GM12878 (cell line): ENCODE measurements around the gene ZNF423. TPM values are rescaled to one million over a fixed set of nuclear protein-coding genes. Genes with fewer than 3 reads are reported as not detected.

Experiments
- ATAC-seq: fragments of 200-7000 bp; cut with Tn5 transposase; 3 replicates; pipeline ENCODE4 v1.9.1; 2020; ENCODE audit warnings: mild to moderate bottlenecking, moderate library complexity
- BruUV-seq: library from RNA; stranded (reverse); fragments of 400-500 nt; replicated peaks from 2 replicates; lab custom pipeline; 2021; lab: Mats Ljungman, UMichigan
- CTCF ChIA-PET: fragments of 300-600 bp; sonication (Branson Sonifier 250); formaldehyde crosslinking; extraction: SDS; loops from one replicate; lab custom pipeline; 2021; ENCODE audit warnings: inconsistent platforms; lab: Yijun Ruan, JAX
- POLR2A ChIA-PET: fragments of 350-600 bp; formaldehyde crosslinking; extraction: SDS; loops from one replicate; lab custom pipeline; 2021; ENCODE audit warnings: inconsistent platforms; lab: Charles Lee
- RAD21 ChIA-PET: fragments of 300-600 bp; sonication (Branson Sonifier 250); formaldehyde crosslinking; loops from one replicate; lab custom pipeline; 2023; ENCODE audit warnings: antibody characterized with exemption; ENCODE audit not compliant: unreplicated experiment; lab: Charles Lee
- SMC1A ChIA-PET: fragments of 300-600 bp; sonication (Branson Sonifier 250); formaldehyde crosslinking; loops from one replicate; lab custom pipeline; 2023; ENCODE audit not compliant: unreplicated experiment, uncharacterized antibody; lab: Charles Lee
- DNase-seq: peaks from one replicate; pipeline ENCODE4 v3.0.0-alpha.2; 2011; ENCODE audit warnings: low read depth, low spot score
- FAIRE-seq: peaks from 3 replicates; lab custom pipeline; 2011; peaks lifted over from hg19 to GRCh38; lab: Jason Lieb, UNC
- H2AFZ ChIP-seq: 2 replicates; pipeline ENCODE4 v1.6.0; 2011; ENCODE audit warnings: low read depth, low read length, control low read depth; ENCODE audit not compliant: control insufficient read depth
- H3K27ac ChIP-seq: 2 replicates; pipeline ENCODE4 v1.5.1; 2011; ENCODE audit warnings: control low read depth; ENCODE audit not compliant: control insufficient read depth, insufficient read depth
- H3K27me3 ChIP-seq, 2 experiments: replicated peaks in 1 of 2; 2 replicates each; pipeline versions ENCODE4 v1.6.0 to v1.6.1; 2011; ENCODE audit warnings: low read length in 1 of 2; ENCODE audit not compliant: control insufficient read depth in 2 of 2, insufficient read depth in 2 of 2
- H3K36me3 ChIP-seq, 2 experiments: 2 replicates each; pipeline ENCODE4 v1.5.1; 2011; ENCODE audit warnings: low read length in 1 of 2; ENCODE audit not compliant: control insufficient read depth in 2 of 2, insufficient read depth in 2 of 2
- H3K4me1 ChIP-seq: 2 replicates; pipeline ENCODE4 v1.6.1; 2011; ENCODE audit warnings: mild to moderate bottlenecking, low read length, moderate library complexity, mixed read lengths; ENCODE audit not compliant: control insufficient read depth, insufficient read depth
- H3K4me2 ChIP-seq: 2 replicates; pipeline ENCODE4 v1.6.0; 2011; ENCODE audit warnings: control low read depth; ENCODE audit not compliant: control insufficient read depth, insufficient read depth
- H3K4me3 ChIP-seq: fragments of 200-600 bp; sonication (generic); 2 replicates; pipeline ENCODE4 v1.5.1; 2016
- H3K79me2 ChIP-seq: 2 replicates; pipeline ENCODE4 v1.6.0; 2011; ENCODE audit warnings: low read length; ENCODE audit not compliant: control insufficient read depth, insufficient read depth
- H3K9ac ChIP-seq: 2 replicates; pipeline ENCODE4 v1.8.0; 2011; ENCODE audit warnings: low read length, control low read depth, mixed read lengths; ENCODE audit not compliant: control insufficient read depth, insufficient read depth
- H3K9me3 ChIP-seq: replicated peaks from 3 replicates; pipeline ENCODE4 v1.5.1; 2011; ENCODE audit warnings: mild to moderate bottlenecking, low read length; ENCODE audit not compliant: control insufficient read depth, insufficient read depth
- H4K20me1 ChIP-seq: 2 replicates; pipeline ENCODE4 v1.6.0; 2011; ENCODE audit not compliant: control insufficient read depth, insufficient read depth
- BMI1 ChIP-seq: fragments of 450-650 bp; IDR thresholded peaks from 2 replicates; pipeline ENCODE4 v1.6.1; 2016; ENCODE audit warnings: mild to moderate bottlenecking, moderate library complexity, borderline replicate concordance
- CEBPZ ChIP-seq: fragments of 150-350 bp; IDR thresholded peaks from 2 replicates; pipeline ENCODE4 v1.6.1; 2016; ENCODE audit warnings: low read depth, low read length
- CTCF ChIP-seq, 3 experiments: IDR thresholded peaks in 2 of 3; conservative IDR thresholded peaks in 1 of 3; 2 replicates each; pipeline ENCODE4 v1.5.1; 2011; ENCODE audit warnings: low read depth in 3 of 3, low read length in 3 of 3, mild to moderate bottlenecking in 3 of 3, control low read depth in 2 of 3, moderate library complexity in 2 of 3, inconsistent platforms in 1 of 3, mixed read lengths in 1 of 3; ENCODE audit not compliant: control insufficient read depth in 2 of 3, insufficient read depth in 1 of 3; ENCODE audit errors: extremely low read depth in 1 of 3
- ELK1 ChIP-seq: IDR thresholded peaks from 2 replicates; pipeline ENCODE4 v1.6.1; 2012; ENCODE audit warnings: low read depth, low read length, improper control_type of control experiment
- FOS ChIP-seq: IDR thresholded peaks from 3 replicates; pipeline ENCODE4 v1.6.1; 2011; ENCODE audit warnings: borderline replicate concordance; ENCODE audit not compliant: insufficient read length; ENCODE audit errors: extremely low read depth
- MXI1 ChIP-seq: fragments of 150-350 bp; IDR thresholded peaks from 2 replicates; pipeline ENCODE4 v1.6.1; 2011; ENCODE audit warnings: low read depth, mild to moderate bottlenecking, inconsistent platforms, low read length, improper control_type of control experiment
- NR2F1 ChIP-seq: fragments of 450-650 bp; conservative IDR thresholded peaks from 2 replicates; pipeline ENCODE4 v1.6.1; 2017; ENCODE audit warnings: mild to moderate bottlenecking
- PML ChIP-seq: IDR thresholded peaks from 2 replicates; pipeline ENCODE4 v1.6.1; 2012; ENCODE audit warnings: low read length, inconsistent platforms
- SMAD5 ChIP-seq: IDR thresholded peaks from 2 replicates; pipeline ENCODE4 v1.6.1; 2016; ENCODE audit warnings: antibody characterized with exemption, low read depth
- SRF ChIP-seq, 2 experiments: IDR thresholded peaks; 2 replicates each; pipeline ENCODE4 v1.6.1; 2011; ENCODE audit warnings: low read depth in 2 of 2, low read length in 2 of 2, mild to moderate bottlenecking in 1 of 2, moderate library complexity in 1 of 2
- STAT3 ChIP-seq: IDR thresholded peaks from 2 replicates; pipeline ENCODE4 v1.6.1; 2011; ENCODE audit warnings: low read depth, low read length, improper control_type of control experiment
- TAF1 ChIP-seq: IDR thresholded peaks from 2 replicates; pipeline ENCODE4 v1.6.1; 2011; ENCODE audit warnings: mild to moderate bottlenecking, low read depth, low read length, borderline replicate concordance
- TCF3 ChIP-seq: IDR thresholded peaks from 2 replicates; pipeline ENCODE4 v1.6.1; 2012; ENCODE audit warnings: low read depth, mild to moderate bottlenecking, low read length, borderline replicate concordance; ENCODE audit not compliant: insufficient read depth
- ZNF592 ChIP-seq: fragments of 450-650 bp; IDR thresholded peaks from 2 replicates; pipeline ENCODE4 v1.6.1; 2017; ENCODE audit warnings: mild to moderate bottlenecking, moderate library complexity
- WGBS: methylation state at CpG from one replicate; pipeline ENCODE4 v1.1.6; 2016; ENCODE audit warnings: low lambda C conversion rate; ENCODE audit not compliant: insufficient replicate concordance, insufficient coverage; ENCODE audit errors: missing lambda C conversion rate; 5-methylcytosine and 5-hydroxymethylcytosine counted together
- in situ Hi-C: fragments of 300-500 bp; cut with MboI; formaldehyde crosslinking; loops from 9 replicates; pipeline ENCODE4 v1.14.3; 2018; ENCODE audit warnings: mixed read lengths
- intact Hi-C: fragments of 100-400 bp; cut with micrococcal nuclease; formaldehyde crosslinking; loops from one replicate; pipeline ENCODE4 v1.14.2; 2022; ENCODE audit not compliant: unreplicated experiment
- polyA plus RNA-seq, 11 experiments: library from polyadenylated mRNA; depleted of rRNA in 4 of 11; unstranded in 6 of 11; stranded (reverse) in 5 of 11; fragments of >200 nt; fragmentation: Nextera tagmentation in 4 of 11; fragmentation: Illumina TruSeq in 1 of 11; extraction: Ambion mirVana in 4 of 11; extraction: Trizol in 1 of 11; gene quantifications; 1 replicate in 1 of 11; 2 replicates in 10 of 11; pipeline versions ENCODE4 v1.2.1 to v1.2.3, GENCODE V29; 2011 to 2016; ENCODE audit warnings: inconsistent platforms in 2 of 11, missing spikeins in 2 of 11, low read depth in 1 of 11
- total RNA-seq, 4 experiments: library from RNA; depleted of rRNA in 3 of 4; stranded (reverse); fragments of >200 nt in 3 of 4; fragmentation: Illumina TruSeq in 1 of 4; extraction: Trizol in 1 of 4; gene quantifications; 2 replicates each; pipeline versions ENCODE4 v1.2.1 to v1.2.3, GENCODE V29; 2013 to 2021

Gene ZNF423
- total and polyA plus RNA-seq, 10 of the 15 experiments (the other 5 are each of a cell fraction or from before 2014, with no cell fraction given), result 0.03 to 0.64 (median 0.10) TPM

- no peak for TF ChIP-seq MXI1
- TF ChIP-seq SRF (IDR thresholded peaks at IDR 0.05; ENCODE audit: low read depth in 2 of 2, low read length in 2 of 2), result no peak
- no peak for TF ChIP-seq STAT3
- TF ChIP-seq CEBPZ, result no peak
- TF ChIP-seq CTCF (IDR thresholded peaks at IDR 0.05 in 2 of 3, conservative IDR thresholded peaks at IDR 0.05 in 1 of 3; ENCODE audit: control insufficient read depth in 2 of 3, extremely low read depth in 1 of 3, insufficient read depth in 1 of 3, low read depth in 3 of 3, low read length in 3 of 3), result no peak
- TF ChIP-seq ELK1, result no peak
- no peak for TF ChIP-seq FOS
- TF ChIP-seq BMI1, result no peak
- no peak for TF ChIP-seq NR2F1
- no peak for TF ChIP-seq SMAD5
- no peak for TF ChIP-seq TAF1
- no peak for TF ChIP-seq ZNF592
- no peak for TF ChIP-seq PML
- no peak for TF ChIP-seq TCF3
- no peak for ATAC-seq
- Histone ChIP-seq H3K79me2 (no peaks in the 10 kb centered on the region), H3K27ac (no peak overlapping the region), H3K27me3 (no peaks in the 10 kb centered on the region), H3K4me3 (no peak overlapping the region), H3K36me3 (no peaks in the 10 kb centered on the region), H3K9me3 (no peaks in the 10 kb centered on the region), H3K4me1 (peaks cover 20% of the 10 kb centered on the region), H3K9ac (no peak overlapping the region), H4K20me1 (no peaks in the 10 kb centered on the region), H2AFZ (no peak overlapping the region; the same call in 1 of the 2 replicates), H3K4me2 (no peak overlapping the region)
- no TSS peak for BruUV-seq
- in situ Hi-C loops (no loop called here), intact Hi-C loops (no loop called here)
- ChIA-PET RAD21 (no interaction called here), POLR2A (no interaction called here), SMC1A (no interaction called here), CTCF (interaction anchor here (0.9 to 1.6 kb wide), 2 partner anchors 35 to 150 kb away, joined by 3 to 4 read pairs; no protein-coding TSS in a partner anchor)
- WGBS, result 59% methylated on average over 5 of the region's 5 CpGs
- DNase-seq, result no peak
- FAIRE-seq, result no peak
These were observed 413.1 kb downstream of the ZNF423 start for GRCh38 chr16:49442805-49443204.
